SK-N-SH (cell line): ENCODE results near the gene CHGA. TPM values are rescaled to one million over a fixed set of nuclear protein-coding genes. Genes with fewer than 3 reads are reported as not detected.

Experiments
- CTCF ChIA-PET: fragments of 300-600, 350-600 bp; formaldehyde crosslinking; extraction: SDS; loops from one replicate; lab custom pipeline; 2021; lab: Yijun Ruan, JAX
- POLR2A ChIA-PET: fragments of 350-600 bp; sonication (Branson Sonifier 250); formaldehyde crosslinking; extraction: SDS; loops from one replicate; lab custom pipeline; 2020; ENCODE audit warnings: antibody characterized with exemption, inconsistent platforms; lab: Yijun Ruan, JAX
- DNase-seq: peaks from one replicate; pipeline ENCODE4 v3.0.0; 2012
- H2AFZ ChIP-seq: fragments of 200-600 bp; sonication (generic); 2 replicates; pipeline ENCODE4 v1.8.1; 2016; ENCODE audit warnings: antibody characterized with exemption, mild to moderate bottlenecking, low read depth
- H3F3A ChIP-seq: fragments of 200-600 bp; sonication (generic); replicated peaks from 2 replicates; pipeline ENCODE3; 2016; ENCODE audit warnings: antibody characterized with exemption, mild to moderate bottlenecking; ENCODE audit not compliant: insufficient read depth
- H3K27ac ChIP-seq, 2 experiments: fragments of 200-500 bp in 1 of 2; fragments of 200-600 bp in 1 of 2; sonication (Bioruptor generic) in 1 of 2; sonication (generic), shearing (Covaris generic) in 1 of 2; 2 replicates each; pipeline versions ENCODE4 v1.5.1 to v1.6.1; 2014 to 2016; ENCODE audit warnings: low read depth in 2 of 2, inconsistent platforms in 1 of 2, low read length in 1 of 2, mild to moderate bottlenecking in 1 of 2, mixed read lengths in 1 of 2
- H3K27me3 ChIP-seq: fragments of 200-600 bp; sonication (generic), shearing (Covaris generic); 2 replicates; pipeline ENCODE4 v1.6.1; 2016; ENCODE audit warnings: mixed run types; ENCODE audit not compliant: insufficient read depth
- H3K36me3 ChIP-seq, 2 experiments: fragments of 200-500 bp in 1 of 2; fragments of 200-600 bp in 1 of 2; sonication (Bioruptor generic) in 1 of 2; sonication (generic) in 1 of 2; replicated peaks in 1 of 2; 2 replicates each; pipeline versions ENCODE3 to v1.5.1; 2014 to 2016; ENCODE audit warnings: low read length in 1 of 2, mild to moderate bottlenecking in 1 of 2; ENCODE audit not compliant: insufficient read depth in 2 of 2, control insufficient read depth in 1 of 2
- H3K4me1 ChIP-seq, 2 experiments: fragments of 200-500 bp in 1 of 2; fragments of 200-600 bp in 1 of 2; sonication (Bioruptor generic) in 1 of 2; sonication (generic), shearing (Covaris generic) in 1 of 2; 2 replicates each; pipeline versions ENCODE4 v1.5.1 to v1.6.1; 2014 to 2016; ENCODE audit warnings: low read depth in 1 of 2, low read length in 1 of 2, mixed run types in 1 of 2; ENCODE audit not compliant: insufficient read depth in 2 of 2, control insufficient read depth in 1 of 2
- H3K4me2 ChIP-seq: fragments of 200-600 bp; sonication (generic), shearing (Covaris generic); 2 replicates; pipeline ENCODE4 v1.6.1; 2017; ENCODE audit warnings: mixed run types
- H3K4me3 ChIP-seq, 2 experiments: fragments of 200-500 bp in 1 of 2; fragments of 200-600 bp in 1 of 2; sonication (Bioruptor generic) in 1 of 2; sonication (generic), shearing (Covaris generic) in 1 of 2; 2 replicates each; pipeline versions ENCODE4 v1.5.1 to v1.8.1; 2014 to 2016; ENCODE audit warnings: low read depth in 2 of 2, inconsistent platforms in 1 of 2, low read length in 1 of 2, mild to moderate bottlenecking in 1 of 2, mixed read lengths in 1 of 2, moderate library complexity in 1 of 2
- H3K79me2 ChIP-seq: fragments of 200-600 bp; sonication (generic); 2 replicates; pipeline ENCODE4 v1.8.1; 2017; ENCODE audit warnings: mild to moderate bottlenecking; ENCODE audit not compliant: insufficient read depth
- H3K9ac ChIP-seq: fragments of 200-600 bp; sonication (generic); 2 replicates; pipeline ENCODE4 v1.6.1; 2017; ENCODE audit warnings: mixed run types
- H3K9me2 ChIP-seq: fragments of 200-600 bp; sonication (generic); 2 replicates; pipeline ENCODE4 v1.6.1; 2017; ENCODE audit warnings: mixed run types
- H3K9me3 ChIP-seq: fragments of 200-600 bp; sonication (generic); 2 replicates; pipeline ENCODE4 v1.6.1; 2017; ENCODE audit warnings: mixed run types, mild to moderate bottlenecking, moderate library complexity
- H4K20me1 ChIP-seq: fragments of 200-600 bp; sonication (generic); 2 replicates; pipeline ENCODE4 v1.6.1; 2017; ENCODE audit warnings: mild to moderate bottlenecking, mixed run types; ENCODE audit not compliant: insufficient read depth
- EZH2phosphoT487 ChIP-seq: fragments of 200-600 bp; sonication (generic); IDR thresholded peaks from 2 replicates; pipeline ENCODE4 v1.6.1; 2017; ENCODE audit warnings: low read depth, mixed run types, mild to moderate bottlenecking, antibody characterized with exemption, moderate library complexity, borderline replicate concordance
- FOSL2 ChIP-seq: IDR thresholded peaks from 2 replicates; pipeline ENCODE4 v1.4.0; 2012; ENCODE audit warnings: low read depth, mild to moderate bottlenecking, moderate library complexity, borderline replicate concordance
- GATA2 ChIP-seq: sonication (generic); formaldehyde crosslinking; IDR thresholded peaks from 2 replicates; pipeline ENCODE4 v1.5.0; 2020; ENCODE audit warnings: mild to moderate bottlenecking, missing genetic modification reagents
- MEF2A ChIP-seq: IDR thresholded peaks from 2 replicates; pipeline ENCODE4 v1.4.0; 2012; ENCODE audit warnings: low read depth, borderline replicate concordance
- NRF1 ChIP-seq: IDR thresholded peaks from 2 replicates; pipeline ENCODE4 v1.6.1; 2012; ENCODE audit warnings: low read depth, mild to moderate bottlenecking, low read length
- RXRA ChIP-seq: IDR thresholded peaks from 2 replicates; pipeline ENCODE4 v1.4.0; 2012; ENCODE audit warnings: low read depth, mild to moderate bottlenecking, borderline replicate concordance
- SMC3 ChIP-seq: IDR thresholded peaks from 2 replicates; pipeline ENCODE4 v1.6.1; 2012; ENCODE audit warnings: low read depth, low read length, improper control_type of control experiment
- TAF1 ChIP-seq: IDR thresholded peaks from 2 replicates; pipeline ENCODE4 v1.6.1; 2012; ENCODE audit warnings: low read depth, mild to moderate bottlenecking, low read length, moderate library complexity, borderline replicate concordance
- TCF12 ChIP-seq: IDR thresholded peaks from 2 replicates; pipeline ENCODE4 v1.4.0; 2012
- WGBS: methylation state at CpG from one replicate; pipeline ENCODE4 v1.1.6; 2017; ENCODE audit warnings: low lambda C conversion rate; 5-methylcytosine and 5-hydroxymethylcytosine counted together
- polyA plus RNA-seq, 3 experiments: library from polyadenylated mRNA; depleted of rRNA; stranded (reverse); fragments of >200 nt; gene quantifications; 2 replicates each; pipeline ENCODE4 v1.2.3, GENCODE V29; 2012
- TF ChIP-seq, protein P1 (sequence below): IDR thresholded peaks from 2 replicates; pipeline ENCODE4 v1.4.0; 2012; ENCODE audit warnings: low read depth, borderline replicate concordance
- TF ChIP-seq, protein P2 (sequence below): IDR thresholded peaks from 2 replicates; pipeline ENCODE4 v1.6.1; 2012; ENCODE audit warnings: mild to moderate bottlenecking, low read depth, low read length, moderate library complexity
- TF ChIP-seq, protein P3 (sequence below): fragments of 150-350 bp; IDR thresholded peaks from 2 replicates; pipeline ENCODE4 v1.6.1; 2016; ENCODE audit warnings: mild to moderate bottlenecking, low read depth, low read length
- TF ChIP-seq, protein P4 (sequence below): fragments of 150-350 bp; IDR thresholded peaks from 2 replicates; pipeline ENCODE4 v1.6.1; 2017; ENCODE audit warnings: antibody characterized with exemption, low read length, low read depth, borderline replicate concordance
- TF ChIP-seq, protein P5 (sequence below): fragments of 200-600 bp; sonication (generic); IDR thresholded peaks from 2 replicates; pipeline ENCODE4 v1.6.1; 2017; ENCODE audit warnings: antibody characterized with exemption, mild to moderate bottlenecking, moderate library complexity

Gene CHGA
- polyA plus RNA-seq, 1 of the 3 experiments (the other 2 are of a cell fraction), result 5.6 TPM

DNA sequence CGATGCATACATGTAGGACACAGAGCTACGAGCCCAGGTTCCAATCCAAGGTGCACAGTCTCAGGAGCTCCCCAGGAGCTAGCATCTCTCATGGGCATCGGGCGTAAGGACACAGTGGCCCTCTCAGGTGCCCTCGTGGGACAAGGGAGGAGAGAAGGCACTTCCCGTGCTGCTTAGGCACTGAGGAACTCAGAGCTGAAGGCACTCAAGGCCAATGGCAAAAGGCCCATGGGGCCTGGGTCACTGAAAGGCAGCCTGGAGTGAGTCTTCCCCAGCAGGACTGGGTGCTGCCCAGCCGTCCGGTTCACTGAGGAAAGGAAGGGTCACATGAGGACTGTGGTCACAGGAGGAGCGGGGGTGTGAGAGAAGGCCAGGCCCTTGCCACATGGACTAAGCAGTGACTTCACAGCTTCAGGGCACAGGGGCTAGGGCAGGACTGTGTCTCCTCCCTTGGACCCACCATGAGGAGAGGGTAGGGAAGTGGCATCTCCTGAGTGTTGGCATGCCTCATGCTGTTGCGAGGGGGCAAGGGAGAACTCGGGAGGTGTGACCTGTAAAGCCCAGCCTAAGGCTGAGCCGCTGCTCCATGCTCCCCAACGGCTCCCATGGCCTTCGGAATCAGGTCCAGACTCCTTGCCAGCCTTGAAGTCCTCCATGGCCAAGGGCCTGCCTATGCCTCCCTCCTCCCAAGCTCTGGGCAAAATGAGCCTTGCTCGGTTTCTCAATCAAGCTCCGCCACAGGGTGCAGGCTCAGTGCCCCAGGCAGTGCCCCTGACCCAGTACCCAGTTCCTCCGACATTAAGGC, 51.8 kb downstream of the CHGA start:
- no peak overlapping the region for H3K4me3 ChIP-seq
- H3F3A ChIP-seq, result no peaks in the 10 kb centered on the region
- H3K27ac ChIP-seq, result peak overlapping the region in 1 of 2 experiments; percentile 83; a peak in 1 of 4 replicates
- H3K79me2 ChIP-seq, result no peaks in the 10 kb centered on the region
- H2AFZ ChIP-seq, result no peak overlapping the region
- ChIA-PET POLR2A (interaction anchor here (0.7 to 1.5 kb wide), 3 partner anchors 11 to 16 kb away, joined by 3 to 7 read pairs (median 4); no protein-coding TSS in a partner anchor), CTCF (interaction anchor here (0.5 to 3.1 kb wide), 14 partner anchors 9 to 164 kb away, joined by 3 to 13 read pairs (median 5); no protein-coding TSS in a partner anchor)
- H3K4me2 ChIP-seq, result no peak overlapping the region
- no peaks in the 10 kb centered on the region for H3K9me3 ChIP-seq
- 86% methylated on average over 8 of the region's 17 CpGs for WGBS
- TF ChIP-seq SMC3, result no peak
- TF ChIP-seq GATA2 (CRISPR knock-in tag), result no peak
- H3K4me1 ChIP-seq, result peaks cover 0 to 39% of the 10 kb centered on the region in 2 experiments; a peak in 1 of 4 replicates
- DNase-seq, result no peak
- no peak overlapping the region for H3K9ac ChIP-seq
- H4K20me1 ChIP-seq, result no peaks in the 10 kb centered on the region
- H3K36me3 ChIP-seq, result no peaks in the 10 kb centered on the region
- no peaks in the 10 kb centered on the region for H3K27me3 ChIP-seq
- no peaks in the 10 kb centered on the region for H3K9me2 ChIP-seq

DNA sequence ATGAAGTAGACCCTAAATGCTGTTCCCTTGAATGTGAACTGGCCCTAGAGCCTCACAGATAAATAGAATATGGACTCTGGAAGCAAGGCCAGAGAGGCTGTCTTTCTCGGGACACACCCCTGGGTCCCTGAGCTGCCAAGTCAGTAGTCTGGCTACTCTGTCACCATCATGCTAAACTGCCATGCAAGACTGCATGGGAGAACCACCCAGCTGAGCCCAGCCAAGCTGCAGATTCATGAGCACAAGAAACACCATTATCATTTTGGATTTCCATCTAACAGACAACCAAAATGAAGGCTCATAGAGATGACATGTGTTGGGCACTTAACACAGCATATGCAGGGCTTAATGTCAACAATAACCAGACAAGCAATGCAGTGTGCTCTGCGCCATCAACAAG, 53.3 kb downstream of the CHGA start:
- DNase-seq, result no peak
- POLR2A ChIA-PET, result no interaction called here
- peaks cover 0 to 30% of the 10 kb centered on the region in 2 experiments; a peak in 1 of 4 replicates for H3K4me1 ChIP-seq
- no peak overlapping the region for H3K27ac ChIP-seq
- no peak overlapping the region for H2AFZ ChIP-seq
- H3F3A ChIP-seq, result no peaks in the 10 kb centered on the region
- H3K9me3 ChIP-seq, result no peaks in the 10 kb centered on the region
- H3K27me3 ChIP-seq, result no peaks in the 10 kb centered on the region
- 86% methylated on average over 2 of the region's 2 CpGs for WGBS
- no peaks in the 10 kb centered on the region for H3K36me3 ChIP-seq
- no peak overlapping the region for H3K4me3 ChIP-seq
- no peaks in the 10 kb centered on the region for H3K79me2 ChIP-seq
- H4K20me1 ChIP-seq, result no peaks in the 10 kb centered on the region
- H3K4me2 ChIP-seq, result no peak overlapping the region
- H3K9ac ChIP-seq, result no peak overlapping the region
- H3K9me2 ChIP-seq, result no peaks in the 10 kb centered on the region
- CTCF ChIA-PET, result interaction anchor here (0.9 to 3.1 kb wide), 3 partner anchors 10 to 137 kb away, joined by 3 to 13 read pairs (median 13); no protein-coding TSS in a partner anchor
- TF ChIP-seq TAF1, result no peak
- TF ChIP-seq, protein P1, sequence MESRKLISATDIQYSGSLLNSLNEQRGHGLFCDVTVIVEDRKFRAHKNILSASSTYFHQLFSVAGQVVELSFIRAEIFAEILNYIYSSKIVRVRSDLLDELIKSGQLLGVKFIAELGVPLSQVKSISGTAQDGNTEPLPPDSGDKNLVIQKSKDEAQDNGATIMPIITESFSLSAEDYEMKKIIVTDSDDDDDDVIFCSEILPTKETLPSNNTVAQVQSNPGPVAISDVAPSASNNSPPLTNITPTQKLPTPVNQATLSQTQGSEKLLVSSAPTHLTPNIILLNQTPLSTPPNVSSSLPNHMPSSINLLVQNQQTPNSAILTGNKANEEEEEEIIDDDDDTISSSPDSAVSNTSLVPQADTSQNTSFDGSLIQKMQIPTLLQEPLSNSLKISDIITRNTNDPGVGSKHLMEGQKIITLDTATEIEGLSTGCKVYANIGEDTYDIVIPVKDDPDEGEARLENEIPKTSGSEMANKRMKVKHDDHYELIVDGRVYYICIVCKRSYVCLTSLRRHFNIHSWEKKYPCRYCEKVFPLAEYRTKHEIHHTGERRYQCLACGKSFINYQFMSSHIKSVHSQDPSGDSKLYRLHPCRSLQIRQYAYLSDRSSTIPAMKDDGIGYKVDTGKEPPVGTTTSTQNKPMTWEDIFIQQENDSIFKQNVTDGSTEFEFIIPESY, result no peak
- no peak for TF ChIP-seq MEF2A
- TF ChIP-seq NRF1, result no peak
- TF ChIP-seq FOSL2, result no peak
- no peak for TF ChIP-seq EZH2phosphoT487
- no peak for TF ChIP-seq RXRA
- TF ChIP-seq, protein P2, sequence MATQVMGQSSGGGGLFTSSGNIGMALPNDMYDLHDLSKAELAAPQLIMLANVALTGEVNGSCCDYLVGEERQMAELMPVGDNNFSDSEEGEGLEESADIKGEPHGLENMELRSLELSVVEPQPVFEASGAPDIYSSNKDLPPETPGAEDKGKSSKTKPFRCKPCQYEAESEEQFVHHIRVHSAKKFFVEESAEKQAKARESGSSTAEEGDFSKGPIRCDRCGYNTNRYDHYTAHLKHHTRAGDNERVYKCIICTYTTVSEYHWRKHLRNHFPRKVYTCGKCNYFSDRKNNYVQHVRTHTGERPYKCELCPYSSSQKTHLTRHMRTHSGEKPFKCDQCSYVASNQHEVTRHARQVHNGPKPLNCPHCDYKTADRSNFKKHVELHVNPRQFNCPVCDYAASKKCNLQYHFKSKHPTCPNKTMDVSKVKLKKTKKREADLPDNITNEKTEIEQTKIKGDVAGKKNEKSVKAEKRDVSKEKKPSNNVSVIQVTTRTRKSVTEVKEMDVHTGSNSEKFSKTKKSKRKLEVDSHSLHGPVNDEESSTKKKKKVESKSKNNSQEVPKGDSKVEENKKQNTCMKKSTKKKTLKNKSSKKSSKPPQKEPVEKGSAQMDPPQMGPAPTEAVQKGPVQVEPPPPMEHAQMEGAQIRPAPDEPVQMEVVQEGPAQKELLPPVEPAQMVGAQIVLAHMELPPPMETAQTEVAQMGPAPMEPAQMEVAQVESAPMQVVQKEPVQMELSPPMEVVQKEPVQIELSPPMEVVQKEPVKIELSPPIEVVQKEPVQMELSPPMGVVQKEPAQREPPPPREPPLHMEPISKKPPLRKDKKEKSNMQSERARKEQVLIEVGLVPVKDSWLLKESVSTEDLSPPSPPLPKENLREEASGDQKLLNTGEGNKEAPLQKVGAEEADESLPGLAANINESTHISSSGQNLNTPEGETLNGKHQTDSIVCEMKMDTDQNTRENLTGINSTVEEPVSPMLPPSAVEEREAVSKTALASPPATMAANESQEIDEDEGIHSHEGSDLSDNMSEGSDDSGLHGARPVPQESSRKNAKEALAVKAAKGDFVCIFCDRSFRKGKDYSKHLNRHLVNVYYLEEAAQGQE, result no peak
- TF ChIP-seq, protein P3, sequence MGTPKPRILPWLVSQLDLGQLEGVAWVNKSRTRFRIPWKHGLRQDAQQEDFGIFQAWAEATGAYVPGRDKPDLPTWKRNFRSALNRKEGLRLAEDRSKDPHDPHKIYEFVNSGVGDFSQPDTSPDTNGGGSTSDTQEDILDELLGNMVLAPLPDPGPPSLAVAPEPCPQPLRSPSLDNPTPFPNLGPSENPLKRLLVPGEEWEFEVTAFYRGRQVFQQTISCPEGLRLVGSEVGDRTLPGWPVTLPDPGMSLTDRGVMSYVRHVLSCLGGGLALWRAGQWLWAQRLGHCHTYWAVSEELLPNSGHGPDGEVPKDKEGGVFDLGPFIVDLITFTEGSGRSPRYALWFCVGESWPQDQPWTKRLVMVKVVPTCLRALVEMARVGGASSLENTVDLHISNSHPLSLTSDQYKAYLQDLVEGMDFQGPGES, result no peak
- TF ChIP-seq TCF12, result no peak
- TF ChIP-seq, protein P4, sequence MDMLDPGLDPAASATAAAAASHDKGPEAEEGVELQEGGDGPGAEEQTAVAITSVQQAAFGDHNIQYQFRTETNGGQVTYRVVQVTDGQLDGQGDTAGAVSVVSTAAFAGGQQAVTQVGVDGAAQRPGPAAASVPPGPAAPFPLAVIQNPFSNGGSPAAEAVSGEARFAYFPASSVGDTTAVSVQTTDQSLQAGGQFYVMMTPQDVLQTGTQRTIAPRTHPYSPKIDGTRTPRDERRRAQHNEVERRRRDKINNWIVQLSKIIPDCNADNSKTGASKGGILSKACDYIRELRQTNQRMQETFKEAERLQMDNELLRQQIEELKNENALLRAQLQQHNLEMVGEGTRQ, result no peak
- TF ChIP-seq, protein P5, sequence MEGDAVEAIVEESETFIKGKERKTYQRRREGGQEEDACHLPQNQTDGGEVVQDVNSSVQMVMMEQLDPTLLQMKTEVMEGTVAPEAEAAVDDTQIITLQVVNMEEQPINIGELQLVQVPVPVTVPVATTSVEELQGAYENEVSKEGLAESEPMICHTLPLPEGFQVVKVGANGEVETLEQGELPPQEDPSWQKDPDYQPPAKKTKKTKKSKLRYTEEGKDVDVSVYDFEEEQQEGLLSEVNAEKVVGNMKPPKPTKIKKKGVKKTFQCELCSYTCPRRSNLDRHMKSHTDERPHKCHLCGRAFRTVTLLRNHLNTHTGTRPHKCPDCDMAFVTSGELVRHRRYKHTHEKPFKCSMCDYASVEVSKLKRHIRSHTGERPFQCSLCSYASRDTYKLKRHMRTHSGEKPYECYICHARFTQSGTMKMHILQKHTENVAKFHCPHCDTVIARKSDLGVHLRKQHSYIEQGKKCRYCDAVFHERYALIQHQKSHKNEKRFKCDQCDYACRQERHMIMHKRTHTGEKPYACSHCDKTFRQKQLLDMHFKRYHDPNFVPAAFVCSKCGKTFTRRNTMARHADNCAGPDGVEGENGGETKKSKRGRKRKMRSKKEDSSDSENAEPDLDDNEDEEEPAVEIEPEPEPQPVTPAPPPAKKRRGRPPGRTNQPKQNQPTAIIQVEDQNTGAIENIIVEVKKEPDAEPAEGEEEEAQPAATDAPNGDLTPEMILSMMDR, result no peak
